HCT116 (cell line): ENCODE results near the gene INSYN1.

ENCODE experiments used
- ATF3 ChIP-seq: IDR thresholded peaks from 2 replicates; pipeline ENCODE4 v1.6.1; 2012
- EZH2 ChIP-seq: fragments of 200-600 bp; sonication (generic); IDR thresholded peaks from 2 replicates; pipeline ENCODE4 v1.6.1; 2017; ENCODE audit warnings: antibody characterized with exemption, mixed run types
- JUND ChIP-seq: IDR thresholded peaks from 2 replicates; pipeline ENCODE4 v1.6.1; 2012
- POLR2A ChIP-seq: IDR thresholded peaks from 2 replicates; pipeline ENCODE4 v1.7.0; 2011; ENCODE audit warnings: borderline replicate concordance; ENCODE audit not compliant: insufficient read depth, insufficient read length; ENCODE audit errors: extremely low read depth
- POLR2AphosphoS5 ChIP-seq: IDR thresholded peaks from 2 replicates; pipeline ENCODE4 v1.6.1; 2011; ENCODE audit warnings: mild to moderate bottlenecking, low read depth, low read length, moderate library complexity
- RAD21 ChIP-seq: IDR thresholded peaks from 2 replicates; pipeline ENCODE4 v1.6.1; 2012; ENCODE audit warnings: low read depth, mild to moderate bottlenecking
- SRF ChIP-seq: IDR thresholded peaks from 2 replicates; pipeline ENCODE4 v1.6.1; 2012; ENCODE audit warnings: low read depth
- TCF7L2 ChIP-seq: IDR thresholded peaks from 2 replicates; pipeline ENCODE4 v1.7.0; 2011; ENCODE audit warnings: borderline replicate concordance, inconsistent platforms; ENCODE audit not compliant: insufficient read depth, insufficient read length; ENCODE audit errors: extremely low read depth
- TF ChIP-seq, protein P1 (sequence below), 3 experiments: fragments of 200-600 bp in 1 of 3; sonication (generic) in 1 of 3; IDR thresholded peaks in 2 of 3; conservative IDR thresholded peaks in 1 of 3; 2 replicates each; pipeline ENCODE4 v1.5.1; 2012 to 2017; ENCODE audit warnings: low read depth in 2 of 3, low read length in 2 of 3, antibody characterized with exemption in 1 of 3, borderline replicate concordance in 1 of 3, control low read depth in 1 of 3, mild to moderate bottlenecking in 1 of 3, mixed read lengths in 1 of 3, mixed run types in 1 of 3, moderate library complexity in 1 of 3; ENCODE audit not compliant: insufficient read depth in 1 of 3
- TF ChIP-seq, protein P2 (sequence below): IDR thresholded peaks from 2 replicates; pipeline ENCODE4 v1.6.1; 2012

DNA sequence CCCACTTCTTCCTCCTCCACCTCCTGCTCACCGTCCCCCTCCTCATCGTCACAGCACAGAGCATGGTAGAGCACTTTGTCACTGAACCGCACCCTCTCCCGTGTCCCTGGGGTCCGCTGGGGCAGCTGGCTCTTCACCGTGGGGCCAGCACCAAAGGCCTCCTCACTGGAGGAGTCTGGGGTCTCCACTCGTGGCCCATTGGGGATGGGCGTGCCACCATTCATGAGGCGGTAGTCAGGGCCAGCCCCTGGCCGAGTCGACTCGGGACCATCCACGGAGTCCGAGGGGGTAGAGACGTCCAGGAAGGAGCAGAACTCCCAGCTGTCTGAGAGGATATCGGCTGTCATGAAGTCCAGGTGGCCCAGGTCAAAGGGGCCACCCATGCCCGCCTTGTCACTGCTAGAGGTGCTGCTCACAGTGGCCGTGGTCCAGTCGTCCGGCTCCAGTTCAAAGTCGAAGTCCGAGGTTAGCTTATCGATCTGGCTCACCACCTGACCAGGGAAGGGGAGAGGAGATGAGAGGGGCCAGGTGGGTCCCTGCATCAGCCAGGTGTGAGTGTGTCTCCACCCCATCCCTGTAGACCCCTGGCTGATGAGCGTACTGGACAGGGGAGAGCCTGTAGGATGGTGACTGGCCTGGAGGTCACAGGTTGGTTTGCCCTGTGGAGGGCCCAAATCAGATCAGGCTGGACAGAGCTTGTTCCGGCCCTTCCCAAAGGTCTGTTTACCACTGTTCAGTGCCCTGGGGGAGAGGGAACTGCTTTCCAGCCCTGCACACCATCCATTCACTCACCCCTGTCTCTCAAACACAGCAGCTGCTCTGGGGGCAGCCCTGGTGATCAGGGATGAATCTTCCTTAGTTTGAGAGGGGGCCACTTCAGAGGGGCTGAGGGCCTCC lies 12.8 kb downstream of the INSYN1 start:
- TF ChIP-seq, protein P1, sequence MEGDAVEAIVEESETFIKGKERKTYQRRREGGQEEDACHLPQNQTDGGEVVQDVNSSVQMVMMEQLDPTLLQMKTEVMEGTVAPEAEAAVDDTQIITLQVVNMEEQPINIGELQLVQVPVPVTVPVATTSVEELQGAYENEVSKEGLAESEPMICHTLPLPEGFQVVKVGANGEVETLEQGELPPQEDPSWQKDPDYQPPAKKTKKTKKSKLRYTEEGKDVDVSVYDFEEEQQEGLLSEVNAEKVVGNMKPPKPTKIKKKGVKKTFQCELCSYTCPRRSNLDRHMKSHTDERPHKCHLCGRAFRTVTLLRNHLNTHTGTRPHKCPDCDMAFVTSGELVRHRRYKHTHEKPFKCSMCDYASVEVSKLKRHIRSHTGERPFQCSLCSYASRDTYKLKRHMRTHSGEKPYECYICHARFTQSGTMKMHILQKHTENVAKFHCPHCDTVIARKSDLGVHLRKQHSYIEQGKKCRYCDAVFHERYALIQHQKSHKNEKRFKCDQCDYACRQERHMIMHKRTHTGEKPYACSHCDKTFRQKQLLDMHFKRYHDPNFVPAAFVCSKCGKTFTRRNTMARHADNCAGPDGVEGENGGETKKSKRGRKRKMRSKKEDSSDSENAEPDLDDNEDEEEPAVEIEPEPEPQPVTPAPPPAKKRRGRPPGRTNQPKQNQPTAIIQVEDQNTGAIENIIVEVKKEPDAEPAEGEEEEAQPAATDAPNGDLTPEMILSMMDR (IDR thresholded peaks at IDR 0.05 in 2 of 3, conservative IDR thresholded peaks at IDR 0.05 in 1 of 3; ENCODE audit: borderline replicate concordance in 1 of 3, insufficient read depth in 1 of 3, low read depth in 2 of 3, low read length in 2 of 3) = no peak
- TF ChIP-seq EZH2 (no peak), POLR2A (no peak), SRF (no peak), ATF3 (no peak), JUND (no peak), TCF7L2 (no peak), RAD21 (no peak), POLR2AphosphoS5 (no peak)
- TF ChIP-seq, protein P2, sequence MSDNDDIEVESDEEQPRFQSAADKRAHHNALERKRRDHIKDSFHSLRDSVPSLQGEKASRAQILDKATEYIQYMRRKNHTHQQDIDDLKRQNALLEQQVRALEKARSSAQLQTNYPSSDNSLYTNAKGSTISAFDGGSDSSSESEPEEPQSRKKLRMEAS = no peak
